Measurements from ENCODE around the gene GTF2B. TPM values are rescaled to one million over a fixed set of nuclear protein-coding genes. Genes with fewer than 3 reads are reported as not detected.
"Not testable (repeated sequence)": the region's sequence is repeated elsewhere in the genome, so short reads cannot be mapped to it uniquely, and the experiment has no call there.

The GTF2B gene
- total and polyA plus RNA-seq, 4 donors, result 20.9 to 27.7 (median 25.8) TPM

DNA sequence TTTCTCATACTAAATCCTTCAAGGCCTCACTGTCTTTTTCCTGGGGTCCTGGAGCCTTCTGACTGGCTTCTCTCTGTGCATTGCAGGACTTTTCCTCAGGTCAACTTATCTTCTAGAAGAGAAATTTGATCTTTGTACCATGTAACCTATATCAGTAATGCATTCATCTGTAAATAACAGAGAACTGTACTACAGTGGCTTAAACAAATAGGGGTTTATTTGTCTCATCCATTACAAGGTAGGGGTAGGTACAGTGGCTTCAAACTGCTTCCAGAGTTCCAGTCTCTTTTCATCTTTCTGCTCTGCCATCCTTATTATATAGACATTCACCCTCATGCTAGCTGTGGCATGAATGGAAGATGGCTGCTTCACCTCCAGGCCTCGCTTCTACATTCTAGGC is 29.5 kb upstream of the GTF2B start:
- no peaks in the 10 kb centered on the region for H3K27me3 ChIP-seq (ENCODE audit: control insufficient read depth in 1 of 2, insufficient read depth in 2 of 2, low read length in 1 of 2)
- peaks cover 0 to 2% of the 10 kb centered on the region in 2 donors for H3K36me3 ChIP-seq (ENCODE audit: control insufficient read depth in 1 of 2, insufficient read depth in 2 of 2, low read length in 1 of 2)
- no peak for ATAC-seq (ENCODE audit: low FRiP score)
- intact Hi-C loops (cut with DNase I), result no loop called here
- H3K27ac ChIP-seq (ENCODE audit: low read depth in 1 of 2, low read length in 2 of 2), result no peak overlapping the region
- H3K9me3 ChIP-seq (ENCODE audit: control insufficient read depth, low read length), result peaks cover 2% of the 10 kb centered on the region
- 99 to 100% methylated on average over 1 of the region's 1 CpG for WGBS, 2 donors
- H3K4me3 ChIP-seq (ENCODE audit: low read length in 2 of 2), result no peak overlapping the region
- no peak for DNase-seq
- H3K4me1 ChIP-seq (ENCODE audit: control insufficient read depth in 1 of 2, insufficient read depth in 2 of 2, low read length in 2 of 2), result no peaks in the 10 kb centered on the region

DNA sequence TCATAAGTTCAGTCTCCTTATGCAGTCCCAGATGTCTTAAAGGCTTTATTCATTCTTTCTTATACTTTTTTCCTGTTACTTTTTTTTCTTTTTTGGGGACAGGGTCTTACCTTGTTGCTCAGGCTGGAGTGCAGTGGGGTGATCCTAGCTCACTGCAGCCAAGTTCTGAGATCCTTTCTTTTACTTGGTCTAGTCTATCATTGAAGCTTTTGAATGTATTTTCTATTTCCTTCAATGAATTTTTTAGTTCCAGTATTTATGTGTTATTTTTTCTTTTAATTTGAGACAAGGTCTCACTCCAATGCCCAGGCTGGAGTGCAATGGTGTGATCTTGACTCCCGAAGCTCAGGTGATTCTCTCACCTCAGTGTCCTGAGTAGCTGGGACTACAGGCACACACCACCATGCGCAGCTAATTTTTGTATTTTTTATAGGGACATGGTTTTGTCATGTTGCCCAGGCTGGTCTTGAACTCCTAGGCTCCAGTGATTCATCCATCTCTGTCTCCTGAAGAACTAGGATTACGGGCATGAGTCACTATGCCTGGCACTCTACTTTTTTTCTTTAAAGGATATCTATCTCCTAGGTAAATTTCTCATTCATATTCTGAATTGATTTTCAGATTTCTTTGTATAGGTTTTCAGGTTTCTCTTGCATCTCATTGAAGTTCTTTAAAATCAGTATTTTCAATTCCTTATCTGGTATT is 26.1 kb upstream of the GTF2B start:
- WGBS, 2 donors, result 95 to 98% methylated on average over 3 of the region's 3 CpGs
- no peak for DNase-seq
- ATAC-seq (ENCODE audit: low FRiP score), result no peak
- peaks cover 2% of the 10 kb centered on the region for H3K9me3 ChIP-seq (ENCODE audit: control insufficient read depth, low read length)
- no peak overlapping the region for H3K4me3 ChIP-seq (ENCODE audit: low read length in 2 of 2)
- intact Hi-C loops (cut with DNase I), result no loop called here
- H3K4me1 ChIP-seq (ENCODE audit: control insufficient read depth in 1 of 2, insufficient read depth in 2 of 2, low read length in 2 of 2), result no peaks in the 10 kb centered on the region
- H3K27me3 ChIP-seq (ENCODE audit: control insufficient read depth in 1 of 2, insufficient read depth in 2 of 2, low read length in 1 of 2), result no peaks in the 10 kb centered on the region
- no peak overlapping the region for H3K27ac ChIP-seq (ENCODE audit: low read depth in 1 of 2, low read length in 2 of 2)
- peaks cover 0 to 2% of the 10 kb centered on the region in 2 donors for H3K36me3 ChIP-seq (ENCODE audit: control insufficient read depth in 1 of 2, insufficient read depth in 2 of 2, low read length in 1 of 2)

DNA sequence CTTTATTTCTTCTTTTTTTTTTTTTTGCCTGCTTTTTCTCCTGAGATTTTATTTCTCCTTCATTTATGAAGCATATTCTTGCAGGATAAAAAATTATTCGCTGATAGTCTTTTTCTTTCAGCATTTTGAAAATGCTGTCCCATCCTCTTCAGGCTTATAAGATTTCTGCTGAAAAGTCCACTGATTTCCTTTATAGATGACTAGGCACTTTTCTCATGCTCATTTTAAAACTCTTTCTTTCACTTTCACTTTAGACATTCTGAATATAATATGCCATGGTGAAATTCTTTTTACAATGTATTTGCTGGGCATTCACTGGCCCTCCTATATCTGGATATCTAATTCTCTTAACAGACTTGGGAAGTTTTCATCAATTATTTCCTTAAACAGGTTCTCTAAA is 25.5 kb upstream of the GTF2B start:
- Histone ChIP-seq H3K9me3 (ENCODE audit: control insufficient read depth, low read length) (peaks cover 2% of the 10 kb centered on the region), H3K27ac (ENCODE audit: low read depth in 1 of 2, low read length in 2 of 2) (no peak overlapping the region), H3K4me3 (ENCODE audit: low read length in 2 of 2) (no peak overlapping the region), H3K27me3 (ENCODE audit: control insufficient read depth in 1 of 2, insufficient read depth in 2 of 2, low read length in 1 of 2) (no peaks in the 10 kb centered on the region), H3K4me1 (ENCODE audit: control insufficient read depth in 1 of 2, insufficient read depth in 2 of 2, low read length in 2 of 2) (no peaks in the 10 kb centered on the region), H3K36me3 (ENCODE audit: control insufficient read depth in 1 of 2, insufficient read depth in 2 of 2, low read length in 1 of 2) (peaks cover 0 to 2% of the 10 kb centered on the region in 2 donors)
- intact Hi-C loops (cut with DNase I), result no loop called here
- WGBS, 2 donors, result 67 to 78% methylated on average over 1 of the region's 1 CpG
- ATAC-seq (ENCODE audit: low FRiP score), result no peak
- no peak for DNase-seq

DNA sequence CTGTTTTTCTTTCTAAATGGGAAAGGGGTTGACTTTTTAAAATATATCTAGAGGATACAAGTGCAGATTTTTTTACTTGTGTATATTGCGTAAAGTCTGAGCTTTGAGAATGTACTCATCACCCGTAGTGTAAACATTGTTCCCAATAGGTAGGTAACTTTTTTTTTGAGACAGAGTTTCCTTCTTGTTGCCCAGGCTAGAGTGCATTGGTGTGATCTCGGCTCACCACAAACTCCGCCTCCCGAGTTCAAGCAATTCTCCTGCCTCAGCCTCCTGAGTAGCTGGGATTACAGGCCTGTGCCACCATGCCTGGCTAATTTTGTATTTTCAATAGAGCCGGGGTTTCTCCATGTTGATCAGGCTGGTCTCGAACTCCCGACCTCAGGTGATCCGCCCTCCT is 20.4 kb upstream of the GTF2B start:
- H3K27ac ChIP-seq (ENCODE audit: low read depth in 1 of 2, low read length in 2 of 2); intact Hi-C loops (cut with DNase I); H3K4me1 ChIP-seq (ENCODE audit: control insufficient read depth in 1 of 2, insufficient read depth in 2 of 2, low read length in 2 of 2); H3K27me3 ChIP-seq (ENCODE audit: control insufficient read depth in 1 of 2, insufficient read depth in 2 of 2, low read length in 1 of 2); H3K9me3 ChIP-seq (ENCODE audit: control insufficient read depth, low read length); DNase-seq; ATAC-seq (ENCODE audit: low FRiP score); H3K36me3 ChIP-seq (ENCODE audit: control insufficient read depth in 1 of 2, insufficient read depth in 2 of 2, low read length in 1 of 2): not testable (repeated sequence)
- H3K4me3 ChIP-seq (ENCODE audit: low read length in 2 of 2), result peak overlapping the region in 1 of 2 donors; percentile 9
- WGBS, 2 donors, result 88 to 97% methylated on average over 9 of the region's 9 CpGs

DNA sequence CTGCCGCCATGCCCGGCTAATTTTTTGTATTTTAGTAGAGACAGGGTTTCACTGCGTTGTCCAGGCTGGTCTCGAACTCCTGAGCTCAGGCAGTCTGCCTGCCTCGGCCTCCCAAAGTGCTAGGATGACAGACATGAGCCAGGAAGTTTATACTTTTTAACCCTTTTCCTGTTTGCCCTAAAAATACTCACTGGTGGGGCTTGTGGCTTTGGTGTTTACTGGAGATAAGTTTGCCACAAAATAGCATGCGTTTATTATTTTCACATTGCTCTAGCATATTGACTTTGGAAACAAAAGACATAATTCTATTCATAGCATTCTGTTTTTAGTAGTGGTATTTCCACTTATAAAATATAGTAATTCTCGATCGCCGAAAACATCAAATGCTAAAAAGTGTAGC is 19.8 kb upstream of the GTF2B start:
- Histone ChIP-seq H3K4me3 (ENCODE audit: low read length in 2 of 2) (peak overlapping the region in 1 of 2 donors; percentile 9), H3K36me3 (ENCODE audit: control insufficient read depth in 1 of 2, insufficient read depth in 2 of 2, low read length in 1 of 2) (no peaks in the 10 kb centered on the region), H3K9me3 (ENCODE audit: control insufficient read depth, low read length) (no peaks in the 10 kb centered on the region), H3K4me1 (ENCODE audit: control insufficient read depth in 1 of 2, insufficient read depth in 2 of 2, low read length in 2 of 2) (no peaks in the 10 kb centered on the region), H3K27me3 (ENCODE audit: control insufficient read depth in 1 of 2, insufficient read depth in 2 of 2, low read length in 1 of 2) (no peaks in the 10 kb centered on the region), H3K27ac (ENCODE audit: low read depth in 1 of 2, low read length in 2 of 2) (no peak overlapping the region)
- DNase-seq, result no peak
- intact Hi-C loops (cut with DNase I), result no loop called here
- no peak for ATAC-seq (ENCODE audit: low FRiP score)
- WGBS, 2 donors, result 31 to 36% methylated on average over 9 of the region's 9 CpGs

DNA sequence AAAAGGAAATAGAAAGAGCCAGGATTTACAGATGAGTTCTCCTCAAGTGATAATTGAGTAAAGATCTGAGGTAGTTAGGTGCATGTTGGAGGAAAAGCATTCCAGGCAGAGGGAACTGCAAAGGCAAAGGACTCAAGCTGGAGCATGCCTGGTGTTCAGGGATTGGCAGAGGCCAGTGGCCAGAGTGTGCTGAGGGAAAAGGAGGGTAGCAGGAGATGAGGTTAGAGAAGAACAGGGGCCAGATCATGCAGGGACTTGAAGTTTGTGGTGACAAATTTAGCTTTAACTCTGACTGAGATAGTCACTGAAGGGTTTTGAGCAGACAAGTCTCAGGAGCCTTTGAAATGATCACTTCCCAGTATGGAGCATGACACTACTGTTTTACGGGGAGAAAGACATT is 19.0 kb upstream of the GTF2B start:
- no peaks in the 10 kb centered on the region for H3K27me3 ChIP-seq (ENCODE audit: control insufficient read depth in 1 of 2, insufficient read depth in 2 of 2, low read length in 1 of 2)
- no peaks in the 10 kb centered on the region for H3K9me3 ChIP-seq (ENCODE audit: control insufficient read depth, low read length)
- H3K36me3 ChIP-seq (ENCODE audit: control insufficient read depth in 1 of 2, insufficient read depth in 2 of 2, low read length in 1 of 2), result no peaks in the 10 kb centered on the region
- DNase-seq, result no peak
- no peaks in the 10 kb centered on the region for H3K4me1 ChIP-seq (ENCODE audit: control insufficient read depth in 1 of 2, insufficient read depth in 2 of 2, low read length in 2 of 2)
- no peak overlapping the region for H3K4me3 ChIP-seq (ENCODE audit: low read length in 2 of 2)
- no peak overlapping the region for H3K27ac ChIP-seq (ENCODE audit: low read depth in 1 of 2, low read length in 2 of 2)
- 53 to 82% methylated on average over 1 of the region's 1 CpG for WGBS, 2 donors
- intact Hi-C loops (cut with DNase I), result no loop called here
- no peak for ATAC-seq (ENCODE audit: low FRiP score)

DNA sequence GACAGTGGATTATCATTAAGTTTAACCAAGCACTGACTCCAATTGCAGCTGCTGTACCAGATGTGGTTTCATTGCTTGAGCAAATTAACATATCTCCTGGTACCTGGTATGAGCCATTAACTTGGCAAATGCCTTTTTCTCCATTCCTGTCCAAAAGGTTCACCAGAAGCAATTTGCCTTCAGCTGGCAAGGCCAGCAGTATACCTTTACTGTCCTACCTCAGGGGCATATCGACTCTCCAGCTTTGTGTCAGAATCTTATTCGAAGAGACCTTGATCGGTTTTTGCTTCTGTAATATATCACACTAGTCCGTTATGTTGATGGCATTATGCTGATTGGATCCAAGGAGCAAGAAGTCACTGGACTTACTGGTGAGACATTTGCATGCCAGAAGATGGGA is 9.5 kb upstream of the GTF2B start:
- no peaks in the 10 kb centered on the region for H3K27me3 ChIP-seq (ENCODE audit: control insufficient read depth in 1 of 2, insufficient read depth in 2 of 2, low read length in 1 of 2)
- intact Hi-C loops (cut with DNase I), result no loop called here
- DNase-seq, result no peak
- H3K27ac ChIP-seq (ENCODE audit: low read depth in 1 of 2, low read length in 2 of 2), result no peak overlapping the region
- 92 to 96% methylated on average over 4 of the region's 4 CpGs for WGBS, 2 donors
- no peaks in the 10 kb centered on the region for H3K4me1 ChIP-seq (ENCODE audit: control insufficient read depth in 1 of 2, insufficient read depth in 2 of 2, low read length in 2 of 2)
- no peaks in the 10 kb centered on the region for H3K36me3 ChIP-seq (ENCODE audit: control insufficient read depth in 1 of 2, insufficient read depth in 2 of 2, low read length in 1 of 2)
- H3K4me3 ChIP-seq (ENCODE audit: low read length in 2 of 2), result no peak overlapping the region
- no peaks in the 10 kb centered on the region for H3K9me3 ChIP-seq (ENCODE audit: control insufficient read depth, low read length)
- no peak for ATAC-seq (ENCODE audit: low FRiP score)

DNA sequence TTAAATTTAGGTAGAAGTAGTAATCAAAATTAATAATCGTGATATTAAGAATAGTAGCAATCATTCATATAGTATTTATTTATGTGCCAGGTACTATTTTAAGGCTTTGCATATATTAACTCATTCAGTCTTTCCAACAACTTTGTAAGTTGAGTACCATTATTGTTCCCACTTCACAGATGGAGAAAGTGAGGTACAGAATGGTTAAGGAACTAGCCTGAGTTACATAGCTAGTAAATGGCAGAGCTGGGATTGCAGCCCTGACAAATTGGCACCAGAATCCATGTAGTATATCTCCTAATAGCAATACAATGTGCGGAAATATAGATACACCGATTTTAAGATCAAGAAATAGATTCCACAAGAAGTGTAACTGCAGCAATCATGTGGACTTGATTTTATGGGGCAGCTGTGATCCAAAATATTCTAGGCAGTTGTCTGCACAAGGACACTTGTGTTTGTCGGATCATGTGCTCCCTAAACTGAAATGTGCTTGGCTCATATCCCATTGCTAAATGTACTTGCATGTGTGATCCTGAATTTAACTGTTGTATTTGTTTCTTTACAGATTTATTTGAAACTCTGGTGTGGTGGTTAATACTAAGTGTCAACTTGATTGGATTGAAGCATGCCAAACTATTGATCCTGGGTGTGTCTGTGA is 5.8 kb upstream of the GTF2B start:
- H3K36me3 ChIP-seq (ENCODE audit: control insufficient read depth in 1 of 2, insufficient read depth in 2 of 2, low read length in 1 of 2), result no peaks in the 10 kb centered on the region

DNA sequence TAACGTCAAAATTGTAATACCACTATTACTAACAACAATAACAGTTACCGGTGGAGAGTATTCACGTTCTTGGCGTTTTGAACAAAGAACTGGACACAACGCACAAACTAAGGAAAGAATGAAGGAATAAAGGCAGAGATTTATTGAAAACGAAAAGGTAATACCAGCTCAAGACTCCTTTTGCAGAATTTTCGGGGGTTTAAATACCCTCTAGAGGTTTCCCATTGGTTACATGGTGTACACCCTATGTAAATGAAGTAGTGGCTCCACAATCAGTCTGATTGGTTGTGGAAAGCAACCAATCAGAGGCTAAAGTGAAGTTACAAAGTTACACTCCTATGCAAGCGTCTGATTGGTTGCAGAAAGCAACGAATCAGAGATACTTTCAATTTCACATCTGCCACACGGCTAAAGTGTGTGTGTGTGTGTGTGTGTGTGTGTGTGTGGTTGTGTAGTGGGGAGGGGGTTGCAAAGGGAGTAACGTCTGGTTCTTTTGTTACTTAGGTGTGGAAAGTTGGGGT is 1.1 kb upstream of the GTF2B start:
- Histone ChIP-seq H3K27ac (ENCODE audit: low read depth in 1 of 2, low read length in 2 of 2) (no peak overlapping the region), H3K4me1 (ENCODE audit: control insufficient read depth in 1 of 2, insufficient read depth in 2 of 2, low read length in 2 of 2) (peaks cover 0 to 7% of the 10 kb centered on the region in 2 donors), H3K36me3 (ENCODE audit: control insufficient read depth in 1 of 2, insufficient read depth in 2 of 2, low read length in 1 of 2) (no peaks in the 10 kb centered on the region), H3K9me3 (ENCODE audit: control insufficient read depth, low read length) (no peaks in the 10 kb centered on the region), H3K27me3 (ENCODE audit: control insufficient read depth in 1 of 2, insufficient read depth in 2 of 2, low read length in 1 of 2) (no peaks in the 10 kb centered on the region), H3K4me3 (ENCODE audit: low read length in 2 of 2) (peak overlapping the region in 1 of 2 donors; percentile 77)
- ATAC-seq (ENCODE audit: low FRiP score), result no peak
- no peak for DNase-seq
- 75 to 76% methylated on average over 11 of the region's 11 CpGs for WGBS, 2 donors
- intact Hi-C loops (cut with DNase I), result loop anchor here in 1 of 2 donors (5.0 kb wide), 1 partner anchor 210 kb away; the partner anchor contains the start of gene PKN2

More for the DNA sequence above, 5.8 kb upstream of the GTF2B start:
- Histone ChIP-seq H3K9me3 (ENCODE audit: control insufficient read depth, low read length) (no peaks in the 10 kb centered on the region), H3K27ac (ENCODE audit: low read depth in 1 of 2, low read length in 2 of 2) (no peak overlapping the region), H3K27me3 (ENCODE audit: control insufficient read depth in 1 of 2, insufficient read depth in 2 of 2, low read length in 1 of 2) (no peaks in the 10 kb centered on the region), H3K4me1 (ENCODE audit: control insufficient read depth in 1 of 2, insufficient read depth in 2 of 2, low read length in 2 of 2) (no peaks in the 10 kb centered on the region), H3K4me3 (ENCODE audit: low read length in 2 of 2) (no peak overlapping the region)
- no peak for DNase-seq
- no peak for ATAC-seq (ENCODE audit: low FRiP score)
- intact Hi-C loops (cut with DNase I), result no loop called here
- WGBS, 2 donors, result 73 to 78% methylated on average over 4 of the region's 4 CpGs
